Measurements from ENCODE around the gene RNF220. TPM values are rescaled to one million over a fixed set of nuclear protein-coding genes. Genes with fewer than 3 reads are reported as not detected.
A peak's percentile ranks its signal among the peaks of the same experiment; 100 is the strongest.
"Not testable (repeated sequence)": the region's sequence is repeated elsewhere in the genome, so short reads cannot be mapped to it uniquely, and the experiment has no call there.

The RNF220 gene
- total RNA-seq, 1 donor from 2014 or later = 21.5 TPM

- no peak for ATAC-seq
- no peak for DNase-seq (ENCODE audit: low spot score)
These were observed 139.9 kb downstream of the RNF220 start for GRCh38 chr1:44544960-44545359.

- ATAC-seq = no peak
- DNase-seq (ENCODE audit: low spot score) = no peak
These were observed 140.9 kb downstream of the RNF220 start for GRCh38 chr1:44545961-44546360.

- ATAC-seq = no peak
- no peak for DNase-seq (ENCODE audit: low spot score)
These were observed 141.5 kb downstream of the RNF220 start for GRCh38 chr1:44546403-44547053.

- no peak for DNase-seq (ENCODE audit: low spot score)
- ATAC-seq = no peak
These were observed 142.3 kb downstream of the RNF220 start for GRCh38 chr1:44547361-44547760.

GRCh38 chr1:44547837-44548236 lies 142.8 kb downstream of the RNF220 start:
- DNase-seq (ENCODE audit: low spot score) (no peak), ATAC-seq (no peak)

- DNase-seq (ENCODE audit: low spot score) (no peak), ATAC-seq (no peak)
These were observed 144.5 kb downstream of the RNF220 start for GRCh38 chr1:44549510-44549909.

- DNase-seq (ENCODE audit: low spot score) = no peak
- ATAC-seq = no peak
These were observed 148.2 kb downstream of the RNF220 start for GRCh38 chr1:44553127-44553758.

- ATAC-seq (no peak), DNase-seq (ENCODE audit: low spot score) (no peak)
These were observed 148.7 kb downstream of the RNF220 start for GRCh38 chr1:44553771-44554170.

GRCh38 chr1:44554706-44555105 lies 149.7 kb downstream of the RNF220 start:
- DNase-seq (ENCODE audit: low spot score) (no peak), ATAC-seq (no peak)

GRCh38 chr1:44557778-44558177 lies 152.7 kb downstream of the RNF220 start:
- ATAC-seq (no peak), DNase-seq (ENCODE audit: low spot score) (no peak)

GRCh38 chr1:44558883-44559282 lies 153.8 kb downstream of the RNF220 start:
- no peak for DNase-seq (ENCODE audit: low spot score)
- no peak for ATAC-seq

- DNase-seq (ENCODE audit: low spot score) (no peak), ATAC-seq (no peak)
These were observed 154.3 kb downstream of the RNF220 start for GRCh38 chr1:44559330-44559729.

- ATAC-seq (no peak), DNase-seq (ENCODE audit: low spot score) (no peak)
These were observed 154.9 kb downstream of the RNF220 start for GRCh38 chr1:44559913-44560312.

GRCh38 chr1:44560696-44561095 lies 155.6 kb downstream of the RNF220 start:
- not testable (repeated sequence) for ATAC-seq; DNase-seq (ENCODE audit: low spot score)

GRCh38 chr1:44565259-44565750 lies 160.2 kb downstream of the RNF220 start:
- DNase-seq (ENCODE audit: low spot score) (no peak), ATAC-seq (no peak)

GRCh38 chr1:44565833-44566232 lies 160.8 kb downstream of the RNF220 start:
- ATAC-seq (no peak), DNase-seq (ENCODE audit: low spot score) (no peak)

- ATAC-seq (no peak), DNase-seq (ENCODE audit: low spot score) (no peak)
These were observed 161.4 kb downstream of the RNF220 start for GRCh38 chr1:44566281-44567046.

- ATAC-seq (no peak), DNase-seq (ENCODE audit: low spot score) (no peak)
These were observed 163.3 kb downstream of the RNF220 start for GRCh38 chr1:44568128-44568900.

- no peak for ATAC-seq
- no peak for DNase-seq (ENCODE audit: low spot score)
These were observed 164.4 kb downstream of the RNF220 start for GRCh38 chr1:44569491-44569890.

GRCh38 chr1:44571712-44572571 lies 166.9 kb downstream of the RNF220 start:
- ATAC-seq = peak; percentile 87
- no peak for DNase-seq (ENCODE audit: low spot score)

All from left lobe of liver (tissue), 2 donors.